ENCODE measurements around the gene MEGF11.
"Not testable (repeated sequence)": the region's sequence is repeated elsewhere in the genome, so short reads cannot be mapped to it uniquely, and the experiment has no call there.

Gene MEGF11

GRCh38 chr15:65979837-65980236, 273.7 kb downstream of the MEGF11 start:
- H3K4me3 ChIP-seq (ENCODE audit: control insufficient read depth, low read depth, low read length): no peak overlapping the region
- no peak for DNase-seq (ENCODE audit: low read depth)
- TF ChIP-seq CTCF (conservative IDR thresholded peaks at IDR 0.05; ENCODE audit: control insufficient read depth, insufficient read depth, low read depth, low read length): no peak

- TF ChIP-seq CTCF (conservative IDR thresholded peaks at IDR 0.05; ENCODE audit: control insufficient read depth, insufficient read depth, low read depth, low read length): no peak
- no peak for DNase-seq (ENCODE audit: low read depth)
- H3K4me3 ChIP-seq (ENCODE audit: control insufficient read depth, low read depth, low read length): no peak overlapping the region
Observed at GRCh38 chr15:65979316-65979715, 274.2 kb downstream of the MEGF11 start.

- DNase-seq (ENCODE audit: low read depth): no peak
- no peak for TF ChIP-seq CTCF (conservative IDR thresholded peaks at IDR 0.05; ENCODE audit: control insufficient read depth, insufficient read depth, low read depth, low read length)
- no peak overlapping the region for H3K4me3 ChIP-seq (ENCODE audit: control insufficient read depth, low read depth, low read length)
Observed at GRCh38 chr15:65978110-65978509, 275.4 kb downstream of the MEGF11 start.

- not testable (repeated sequence) for DNase-seq (ENCODE audit: low read depth); H3K4me3 ChIP-seq (ENCODE audit: control insufficient read depth, low read depth, low read length)
Observed at GRCh38 chr15:65976196-65976595, 277.4 kb downstream of the MEGF11 start.

- TF ChIP-seq CTCF (conservative IDR thresholded peaks at IDR 0.05; ENCODE audit: control insufficient read depth, insufficient read depth, low read depth, low read length): no peak
- no peak for DNase-seq (ENCODE audit: low read depth)
- no peak overlapping the region for H3K4me3 ChIP-seq (ENCODE audit: control insufficient read depth, low read depth, low read length)
Observed at GRCh38 chr15:65971741-65971995, 281.9 kb downstream of the MEGF11 start.

- H3K4me3 ChIP-seq (ENCODE audit: control insufficient read depth, low read depth, low read length): no peak overlapping the region
- no peak for TF ChIP-seq CTCF (conservative IDR thresholded peaks at IDR 0.05; ENCODE audit: control insufficient read depth, insufficient read depth, low read depth, low read length)
- no peak for DNase-seq (ENCODE audit: low read depth)
Observed at GRCh38 chr15:65970937-65971740, 282.4 kb downstream of the MEGF11 start.

- H3K4me3 ChIP-seq (ENCODE audit: control insufficient read depth, low read depth, low read length): no peak overlapping the region
- DNase-seq (ENCODE audit: low read depth): no peak
- no peak for TF ChIP-seq CTCF (conservative IDR thresholded peaks at IDR 0.05; ENCODE audit: control insufficient read depth, insufficient read depth, low read depth, low read length)
Observed at GRCh38 chr15:65969865-65970816, 283.4 kb downstream of the MEGF11 start.

Data from fibroblast of mammary gland (primary cell).